Spinal cord (tissue), 10 donors: ENCODE results near the gene SLC16A7. TPM values are rescaled to one million over a fixed set of nuclear protein-coding genes. Genes with fewer than 3 reads are reported as not detected.

Experiments
- DNase-seq, 6 donors: peaks; one replicate each; pipeline versions ENCODE4 v3.0.0 to v3.0.0-alpha.2; 2013 to 2015; ENCODE audit warnings: low spot score in 6 of 6, low read depth in 4 of 6
- H3K27ac ChIP-seq: one replicate; pipeline ENCODE4 v1.5.1; 2013; ENCODE audit warnings: low read depth, low read length, control low read depth
- H3K27me3 ChIP-seq: one replicate; pipeline ENCODE4 v1.6.1; 2013; ENCODE audit warnings: low read length; ENCODE audit not compliant: control insufficient read depth, insufficient read depth
- H3K36me3 ChIP-seq: one replicate; pipeline ENCODE4 v1.6.1; 2013; ENCODE audit warnings: low read length; ENCODE audit not compliant: control insufficient read depth, insufficient read depth
- H3K4me1 ChIP-seq: one replicate; pipeline ENCODE4 v1.6.1; 2013; ENCODE audit warnings: low read length; ENCODE audit not compliant: control insufficient read depth, insufficient read depth
- H3K4me3 ChIP-seq: one replicate; pipeline ENCODE4 v1.5.1; 2013; ENCODE audit warnings: low read depth, low read length, control low read depth
- H3K9me3 ChIP-seq: one replicate; pipeline ENCODE4 v1.6.1; 2013; ENCODE audit warnings: low read length; ENCODE audit not compliant: control insufficient read depth, insufficient read depth
- WGBS: methylation state at CpG from one replicate; pipeline ENCODE4 v1.1.5; 2013; ENCODE audit warnings: missing lambda C conversion rate; ENCODE audit not compliant: insufficient coverage; 5-methylcytosine and 5-hydroxymethylcytosine counted together
- long read RNA-seq, 4 donors: transcript quantifications; one replicate each; lab custom pipeline, GENCODE V29; 2026
- polyA plus RNA-seq, 2 donors: library from polyadenylated mRNA; unstranded; fragments of 120-200 nt; gene quantifications; one replicate each; pipeline ENCODE4 v1.2.1, GENCODE V29; 2013; ENCODE audit not compliant: insufficient read length in 2 of 2
- total RNA-seq, 2 donors: library from RNA; depleted of rRNA in 1 of 2; stranded (reverse); fragments of 120-200 nt in 1 of 2; fragments of >200 nt in 1 of 2; gene quantifications; one replicate each; pipeline versions ENCODE4 v1.2.3 to v1.2.4, GENCODE V29; 2013 to 2014
- donor health status: healthy.

Gene SLC16A7
- 10 to 100 TPM in 1 of 2 donors, 1 to 10 TPM in 1; 5.3 to 34.8 TPM for total RNA-seq
- polyA plus RNA-seq: 1 to 10 TPM; 2.3 to 4.8 TPM
- long read RNA-seq, donor 1: 0 reads
- long read RNA-seq, donor 2: 0 reads
- long read RNA-seq, donor 3: 0 reads
- long read RNA-seq, donor 4: 0 reads

GRCh38 chr12:59595883-59596540, at the start of gene SLC16A7:
Gene SLC16A7 (plus strand): TSS chr12:59596029. CDS start chr12:59704802, 108,773 bp downstream.
- 0% methylated on average over 41 of the region's 61 CpGs for WGBS
- peak in 5 of 6 donors; percentile 68 to 98 (median 83) for DNase-seq
- H3K4me3 ChIP-seq: peak within 1 kb of the TSS; percentile 66
- no peaks in the 10 kb centered on the region for H3K27me3 ChIP-seq
- no peaks in the 10 kb centered on the region for H3K36me3 ChIP-seq
- no peaks in the 10 kb centered on the region for H3K9me3 ChIP-seq
- H3K27ac ChIP-seq: peak within 1 kb of the TSS; percentile 92
- peaks cover 7% of the 10 kb centered on the region for H3K4me1 ChIP-seq

- Histone ChIP-seq H3K4me1 (no peaks in the 10 kb centered on the region), H3K27ac (no peak overlapping the region), H3K9me3 (peaks cover 3% of the 10 kb centered on the region), H3K27me3 (no peaks in the 10 kb centered on the region), H3K4me3 (no peak overlapping the region), H3K36me3 (no peaks in the 10 kb centered on the region)
- DNase-seq: no peak
- no CpG with 5 or more reads among the region's 3 CpGs for WGBS
Observed at GRCh38 chr12:59548930-59549329, 46.9 kb upstream of the SLC16A7 start.

- no peak overlapping the region for H3K4me3 ChIP-seq
- H3K36me3 ChIP-seq: no peaks in the 10 kb centered on the region
- H3K27ac ChIP-seq: no peak overlapping the region
- WGBS: 100% methylated on average over 1 of the region's 2 CpGs
- no peaks in the 10 kb centered on the region for H3K9me3 ChIP-seq
- H3K27me3 ChIP-seq: no peaks in the 10 kb centered on the region
- DNase-seq: no peak
- no peaks in the 10 kb centered on the region for H3K4me1 ChIP-seq
Observed at GRCh38 chr12:59559696-59560095, 36.1 kb upstream of the SLC16A7 start.

- Histone ChIP-seq H3K4me3 (no peak overlapping the region), H3K9me3 (no peaks in the 10 kb centered on the region), H3K27ac (no peak overlapping the region), H3K4me1 (no peaks in the 10 kb centered on the region), H3K27me3 (no peaks in the 10 kb centered on the region), H3K36me3 (no peaks in the 10 kb centered on the region)
- 100% methylated on average over 3 of the region's 5 CpGs for WGBS
- no peak for DNase-seq
Observed at GRCh38 chr12:59570145-59570544, 25.7 kb upstream of the SLC16A7 start.

- H3K36me3 ChIP-seq: no peaks in the 10 kb centered on the region
- H3K9me3 ChIP-seq: no peaks in the 10 kb centered on the region
- no peaks in the 10 kb centered on the region for H3K27me3 ChIP-seq
- DNase-seq: no peak
- H3K27ac ChIP-seq: no peak overlapping the region
- no peaks in the 10 kb centered on the region for H3K4me1 ChIP-seq
- no peak overlapping the region for H3K4me3 ChIP-seq
Observed at GRCh38 chr12:59574406-59574805, 21.4 kb upstream of the SLC16A7 start.

- Histone ChIP-seq H3K4me1 (no peaks in the 10 kb centered on the region), H3K4me3 (no peak overlapping the region), H3K27me3 (no peaks in the 10 kb centered on the region), H3K9me3 (no peaks in the 10 kb centered on the region), H3K36me3 (no peaks in the 10 kb centered on the region), H3K27ac (no peak overlapping the region)
- DNase-seq: no peak
- WGBS: no CpG with 5 or more reads among the region's 2 CpGs
Observed at GRCh38 chr12:59575826-59576225, 20.0 kb upstream of the SLC16A7 start.

- H3K9me3 ChIP-seq: no peaks in the 10 kb centered on the region
- H3K36me3 ChIP-seq: no peaks in the 10 kb centered on the region
- no CpG with 5 or more reads among the region's 1 CpG for WGBS
- no peaks in the 10 kb centered on the region for H3K27me3 ChIP-seq
- H3K4me3 ChIP-seq: no peak overlapping the region
- no peak for DNase-seq
- no peak overlapping the region for H3K27ac ChIP-seq
- no peaks in the 10 kb centered on the region for H3K4me1 ChIP-seq
Observed at GRCh38 chr12:59578254-59578653, 17.6 kb upstream of the SLC16A7 start.

GRCh38 chr12:59579631-59580030, 16.2 kb upstream of the SLC16A7 start:
- no peaks in the 10 kb centered on the region for H3K36me3 ChIP-seq
- no peak overlapping the region for H3K27ac ChIP-seq
- no peak overlapping the region for H3K4me3 ChIP-seq
- no peaks in the 10 kb centered on the region for H3K4me1 ChIP-seq
- 80% methylated on average over 1 of the region's 2 CpGs for WGBS
- no peaks in the 10 kb centered on the region for H3K9me3 ChIP-seq
- no peaks in the 10 kb centered on the region for H3K27me3 ChIP-seq
- peak in 1 of 6 donors; percentile 78 for DNase-seq

- no peak overlapping the region for H3K27ac ChIP-seq
- DNase-seq: no peak
- no peak overlapping the region for H3K4me3 ChIP-seq
- H3K27me3 ChIP-seq: no peaks in the 10 kb centered on the region
- H3K9me3 ChIP-seq: no peaks in the 10 kb centered on the region
- 67% methylated on average over 1 of the region's 2 CpGs for WGBS
- H3K36me3 ChIP-seq: no peaks in the 10 kb centered on the region
- H3K4me1 ChIP-seq: no peaks in the 10 kb centered on the region
Observed at GRCh38 chr12:59580050-59580449, 15.8 kb upstream of the SLC16A7 start.

- H3K27me3 ChIP-seq: no peaks in the 10 kb centered on the region
- no peaks in the 10 kb centered on the region for H3K4me1 ChIP-seq
- no peaks in the 10 kb centered on the region for H3K9me3 ChIP-seq
- no peak overlapping the region for H3K4me3 ChIP-seq
- no CpG with 5 or more reads among the region's 1 CpG for WGBS
- no peak overlapping the region for H3K27ac ChIP-seq
- peak in 1 of 6 donors; percentile 44 for DNase-seq
- H3K36me3 ChIP-seq: no peaks in the 10 kb centered on the region
Observed at GRCh38 chr12:59583003-59583712, 12.7 kb upstream of the SLC16A7 start.
